Activated T-cell treated with anti-CD3 and anti-CD28 coated beads, Interleukin-2, amount 50 U/mL, for 4 hours (primary cell): ENCODE measurements around the gene LAD1. TPM values are rescaled to one million over a fixed set of nuclear protein-coding genes. Genes with fewer than 3 reads are reported as not detected.

Source experiments
- ATAC-seq, 2 donors: fragments of 200-7000 bp; cut with Tn5 transposase; one replicate each; pipeline ENCODE4 v1.10.0; 2021
- DNase-seq: peaks from one replicate; pipeline ENCODE4 v3.0.0-alpha.2; 2020
- H3K27me3 Mint-ChIP-seq: one replicate; pipeline ENCODE4 v1.8.0; 2021; ENCODE audit warnings: low read depth, mixed read lengths
- H3K36me3 Mint-ChIP-seq: one replicate; pipeline ENCODE4 v1.8.0; 2022; ENCODE audit warnings: mixed read lengths; ENCODE audit not compliant: insufficient read depth
- H3K4me1 Mint-ChIP-seq: one replicate; pipeline ENCODE4 v1.8.0; 2021; ENCODE audit warnings: low read depth, mixed read lengths
- H3K4me3 Mint-ChIP-seq: one replicate; pipeline ENCODE4 v1.8.0; 2021; ENCODE audit warnings: mild to moderate bottlenecking, moderate library complexity, mixed read lengths
- H3K9me3 Mint-ChIP-seq: one replicate; pipeline ENCODE4 v1.8.0; 2021; ENCODE audit warnings: mixed read lengths
- total RNA-seq, 3 donors: library from RNA; stranded (reverse); gene quantifications; one replicate each; pipeline ENCODE4 v1.2.1, GENCODE V29; 2021

The LAD1 gene, protein sequence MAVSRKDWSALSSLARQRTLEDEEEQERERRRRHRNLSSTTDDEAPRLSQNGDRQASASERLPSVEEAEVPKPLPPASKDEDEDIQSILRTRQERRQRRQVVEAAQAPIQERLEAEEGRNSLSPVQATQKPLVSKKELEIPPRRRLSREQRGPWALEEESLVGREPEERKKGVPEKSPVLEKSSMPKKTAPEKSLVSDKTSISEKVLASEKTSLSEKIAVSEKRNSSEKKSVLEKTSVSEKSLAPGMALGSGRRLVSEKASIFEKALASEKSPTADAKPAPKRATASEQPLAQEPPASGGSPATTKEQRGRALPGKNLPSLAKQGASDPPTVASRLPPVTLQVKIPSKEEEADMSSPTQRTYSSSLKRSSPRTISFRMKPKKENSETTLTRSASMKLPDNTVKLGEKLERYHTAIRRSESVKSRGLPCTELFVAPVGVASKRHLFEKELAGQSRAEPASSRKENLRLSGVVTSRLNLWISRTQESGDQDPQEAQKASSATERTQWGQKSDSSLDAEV
- total RNA-seq, result under 1 TPM; 0.10 to 0.49 (median 0.21) TPM

DNA sequence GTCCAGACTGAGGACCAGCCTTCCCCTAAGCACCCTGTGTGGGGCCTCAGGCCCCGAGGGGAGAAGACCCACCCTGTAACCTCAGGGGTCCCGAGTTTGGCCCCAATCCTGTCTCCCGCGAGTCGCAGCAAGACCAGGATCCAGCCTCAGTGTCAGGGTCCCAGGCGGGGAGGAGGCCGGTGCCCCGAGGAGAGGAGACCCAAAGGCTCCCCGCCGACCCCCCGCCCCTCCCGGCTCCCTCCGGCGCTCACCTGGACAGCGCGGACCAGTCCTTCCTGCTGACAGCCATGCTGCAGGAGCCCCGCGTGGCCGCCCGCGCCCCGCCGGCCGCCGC is at the start of gene LAD1:
LAD1 (minus strand) TSS at position 307 of the 334 bp plus-strand sequence; CDS start at position 289, 18 bp downstream.
- H3K4me3 Mint-ChIP-seq, result no peak within 1 kb of the TSS
- DNase-seq (no peak), ATAC-seq (no peak)
- no peaks in the 10 kb centered on the region for H3K9me3 Mint-ChIP-seq
- peaks cover 42% of the 10 kb centered on the region for H3K27me3 Mint-ChIP-seq
- no peaks in the 10 kb centered on the region for H3K36me3 Mint-ChIP-seq
- no peaks in the 10 kb centered on the region for H3K4me1 Mint-ChIP-seq

DNA sequence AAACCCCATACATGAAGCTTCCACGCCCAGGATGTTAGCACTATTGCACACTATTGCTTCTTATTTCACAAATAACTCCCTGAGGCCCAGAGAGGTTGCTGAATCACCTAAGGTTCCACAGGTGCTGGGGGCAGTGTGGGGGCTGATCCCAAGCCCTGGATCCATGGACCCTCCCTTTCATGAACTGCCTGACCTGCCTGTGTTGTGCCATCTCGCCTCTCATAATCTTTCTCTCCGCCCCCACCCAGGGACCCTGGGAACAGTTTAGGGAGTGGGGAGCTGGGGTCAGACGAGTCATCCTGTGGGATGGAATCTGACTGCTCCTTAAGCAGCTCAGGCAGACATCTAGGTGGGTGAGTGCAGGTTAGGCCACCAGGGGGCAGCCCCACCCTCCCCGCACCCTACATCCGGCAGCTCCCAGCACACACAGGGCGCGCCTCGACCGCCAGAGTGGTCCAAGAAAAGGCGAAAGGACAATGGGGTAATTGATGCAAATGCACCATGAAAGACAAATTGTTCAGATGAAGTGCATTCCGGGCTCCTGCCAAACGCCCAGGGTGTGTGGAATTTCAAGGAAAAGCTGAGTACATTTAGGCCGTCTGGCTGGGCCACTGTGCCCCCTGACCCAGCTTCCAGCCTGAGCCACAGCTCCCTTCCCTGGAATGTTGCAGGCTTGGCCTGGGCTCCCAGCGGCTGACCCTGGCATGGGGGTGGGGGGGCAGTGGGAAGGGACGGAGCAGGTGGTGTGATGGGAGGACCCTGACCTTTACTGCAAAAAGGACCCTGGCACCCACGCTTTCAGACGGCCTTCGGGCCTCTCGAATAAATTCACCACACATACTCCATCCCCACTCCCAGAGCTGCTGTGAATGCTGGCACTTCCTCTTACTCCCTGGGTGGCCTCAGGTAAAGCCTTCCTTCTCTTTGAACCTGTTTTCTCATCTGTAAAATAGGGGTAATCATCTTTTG is 49.1 kb upstream of the LAD1 start:
- Mint-ChIP-seq H3K27me3 (peaks cover 14% of the 10 kb centered on the region), H3K9me3 (no peaks in the 10 kb centered on the region), H3K36me3 (no peaks in the 10 kb centered on the region), H3K4me3 (no peak overlapping the region), H3K4me1 (peaks cover 1% of the 10 kb centered on the region)
- ATAC-seq (peak; percentile 94), DNase-seq (peak; percentile 44)

DNA sequence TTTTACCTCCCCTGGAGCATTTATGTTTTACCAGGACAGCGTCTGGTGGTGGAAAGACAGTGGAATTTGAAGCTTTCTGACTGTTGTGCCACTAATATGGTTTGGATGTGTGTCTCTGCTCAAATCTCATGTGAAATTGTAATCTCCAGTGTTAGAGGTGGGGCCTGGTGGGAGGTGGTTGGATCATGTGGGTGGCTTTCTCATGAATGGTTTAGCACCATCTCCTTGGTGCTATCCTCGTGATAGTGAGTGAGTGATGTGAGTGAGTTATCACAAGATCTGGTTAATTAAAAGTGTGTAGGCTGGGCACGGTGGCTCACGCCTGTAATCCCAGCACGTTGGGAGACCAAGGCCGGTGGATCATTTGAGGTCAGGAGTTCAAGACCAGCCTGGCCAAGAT is 46.2 kb upstream of the LAD1 start:
- ATAC-seq (no peak), DNase-seq (no peak)
- Mint-ChIP-seq H3K9me3 (no peaks in the 10 kb centered on the region), H3K4me1 (peaks cover 1% of the 10 kb centered on the region), H3K36me3 (no peaks in the 10 kb centered on the region), H3K4me3 (no peak overlapping the region), H3K27me3 (peaks cover 8% of the 10 kb centered on the region)

DNA sequence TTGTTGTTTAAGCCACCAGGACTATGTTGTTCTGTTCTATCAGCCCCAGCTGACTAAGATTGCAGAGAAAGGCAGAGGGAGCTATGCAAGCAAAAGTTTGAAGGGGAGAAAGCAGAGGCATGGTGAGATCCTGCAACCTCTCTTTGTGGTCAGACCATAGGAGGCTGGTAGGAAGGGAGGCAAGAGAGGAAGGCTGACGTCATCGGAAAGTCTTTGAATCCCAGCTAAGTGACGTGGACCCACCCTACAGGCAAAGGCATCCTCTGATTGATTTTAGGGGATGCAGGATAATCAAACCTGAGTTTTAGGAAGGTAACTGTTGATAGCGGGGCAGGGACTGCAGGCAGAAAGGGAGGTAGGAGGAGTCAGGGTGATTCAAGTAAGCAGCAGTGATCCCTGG is 45.7 kb upstream of the LAD1 start:
- Mint-ChIP-seq H3K4me1 (peaks cover 1% of the 10 kb centered on the region), H3K36me3 (no peaks in the 10 kb centered on the region), H3K9me3 (no peaks in the 10 kb centered on the region), H3K4me3 (no peak overlapping the region), H3K27me3 (peaks cover 6% of the 10 kb centered on the region)
- ATAC-seq (no peak), DNase-seq (no peak)

DNA sequence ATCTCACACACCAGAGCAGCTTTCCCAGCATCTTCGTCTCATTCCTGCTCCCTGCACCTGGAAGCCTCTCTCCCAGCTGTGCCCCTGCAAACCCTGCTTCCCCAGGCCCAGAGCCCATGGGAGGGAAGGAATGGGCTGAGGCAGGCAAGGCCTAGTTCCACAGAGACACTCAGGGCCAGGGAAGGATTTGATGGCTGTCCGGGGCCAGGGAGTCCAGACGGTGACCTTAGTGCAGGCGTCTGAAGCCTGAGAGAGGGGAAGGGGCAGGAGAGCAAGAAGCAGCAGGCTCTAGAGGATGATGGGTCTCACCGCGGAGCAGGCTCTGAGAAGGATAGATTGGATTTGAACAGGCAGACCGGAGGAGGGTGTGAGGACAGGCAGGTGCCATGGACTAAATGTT is 44.6 kb upstream of the LAD1 start:
- Mint-ChIP-seq H3K36me3 (no peaks in the 10 kb centered on the region), H3K27me3 (peaks cover 6% of the 10 kb centered on the region), H3K4me1 (peaks cover 1% of the 10 kb centered on the region), H3K4me3 (no peak overlapping the region), H3K9me3 (no peaks in the 10 kb centered on the region)
- no peak for ATAC-seq
- DNase-seq, result no peak

DNA sequence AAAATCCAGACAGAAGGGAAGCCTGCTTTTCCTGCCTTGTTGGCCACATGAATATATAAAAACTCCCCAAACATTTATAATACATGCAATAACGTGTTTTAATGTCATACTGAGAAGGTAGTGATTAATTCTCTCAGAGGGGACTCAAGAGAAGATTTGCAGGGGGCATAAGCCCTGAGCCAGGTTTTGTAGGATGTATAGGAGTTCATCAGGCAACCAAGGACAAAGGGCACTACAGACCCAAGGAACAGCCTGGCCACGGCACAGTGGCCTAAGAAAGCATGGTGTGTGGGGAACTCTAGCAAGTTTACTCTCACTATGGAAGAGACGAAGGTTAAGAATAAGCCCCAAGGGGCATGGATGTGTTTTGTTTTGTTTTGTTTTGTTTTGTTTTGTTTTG is 37.8 kb upstream of the LAD1 start:
- H3K9me3 Mint-ChIP-seq, result no peaks in the 10 kb centered on the region
- ATAC-seq, result no peak
- no peak for DNase-seq
- no peak overlapping the region for H3K4me3 Mint-ChIP-seq
- H3K27me3 Mint-ChIP-seq, result peaks cover 9% of the 10 kb centered on the region
- no peaks in the 10 kb centered on the region for H3K36me3 Mint-ChIP-seq
- H3K4me1 Mint-ChIP-seq, result peaks cover 5% of the 10 kb centered on the region

DNA sequence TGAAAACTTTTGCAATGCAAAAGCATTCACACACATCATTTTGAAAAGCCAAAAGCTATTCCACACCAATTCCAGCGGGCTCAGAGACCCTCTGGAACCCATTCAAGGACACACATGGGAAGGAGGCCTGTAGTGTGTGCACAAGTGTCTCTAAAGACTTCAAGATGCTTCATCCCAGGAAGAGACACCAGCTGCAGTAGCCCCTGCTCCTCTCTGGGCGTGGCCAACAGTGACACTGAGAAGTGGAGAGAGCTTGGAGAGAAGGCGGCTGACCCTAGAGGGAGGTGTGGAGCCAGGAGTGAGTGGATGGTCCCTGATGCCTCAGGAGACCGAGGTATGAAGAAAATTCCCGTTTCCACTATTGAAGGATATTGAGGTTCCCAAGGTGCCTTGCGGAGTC is 37.3 kb upstream of the LAD1 start:
- Mint-ChIP-seq H3K4me3 (no peak overlapping the region), H3K27me3 (peaks cover 9% of the 10 kb centered on the region), H3K9me3 (no peaks in the 10 kb centered on the region), H3K36me3 (no peaks in the 10 kb centered on the region), H3K4me1 (peaks cover 5% of the 10 kb centered on the region)
- DNase-seq, result no peak
- ATAC-seq, result no peak

DNA sequence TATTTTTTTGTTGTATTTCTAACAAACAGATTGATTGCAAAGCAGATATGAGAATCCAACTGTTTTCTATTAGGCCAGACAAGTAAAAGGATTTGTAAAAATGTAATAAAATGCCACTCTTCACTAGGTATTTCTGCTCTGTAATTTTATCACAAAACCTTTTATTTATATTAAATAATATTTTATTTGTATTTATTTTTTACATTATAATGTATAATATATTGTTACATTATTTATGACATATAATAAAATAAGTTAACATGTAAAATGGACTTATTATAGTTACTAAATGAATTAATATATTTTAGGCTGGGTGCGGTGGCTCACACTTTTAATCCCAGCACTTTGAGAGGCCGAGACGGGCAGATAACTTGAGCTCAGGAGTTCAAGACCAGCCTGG is 35.1 kb upstream of the LAD1 start:
- H3K27me3 Mint-ChIP-seq, result peaks cover 19% of the 10 kb centered on the region
- no peaks in the 10 kb centered on the region for H3K36me3 Mint-ChIP-seq

DNA sequence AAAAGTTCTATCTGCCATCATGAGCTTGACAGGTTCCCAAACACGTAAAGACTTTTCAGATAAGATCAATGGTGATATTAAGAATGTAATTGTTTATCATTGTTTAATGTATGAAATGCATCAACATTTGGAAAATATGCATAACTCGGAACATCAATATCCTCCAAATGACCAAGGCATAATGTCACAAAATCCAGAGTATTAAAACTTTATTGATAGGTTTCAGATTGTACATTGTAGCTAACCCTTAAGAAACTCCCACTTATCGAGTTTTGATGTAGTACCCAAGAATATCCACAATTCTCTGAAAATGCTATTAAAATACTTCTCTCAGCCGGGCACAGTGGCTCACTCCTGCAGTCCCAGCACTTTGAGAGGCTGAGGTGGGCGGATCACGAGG is 34.5 kb upstream of the LAD1 start:
- no peak overlapping the region for H3K4me3 Mint-ChIP-seq
- DNase-seq (no peak), ATAC-seq (no peak)
- no peaks in the 10 kb centered on the region for H3K9me3 Mint-ChIP-seq
- no peaks in the 10 kb centered on the region for H3K36me3 Mint-ChIP-seq
- peaks cover 19% of the 10 kb centered on the region for H3K27me3 Mint-ChIP-seq
- peaks cover 5% of the 10 kb centered on the region for H3K4me1 Mint-ChIP-seq

More for the DNA sequence above, 35.1 kb upstream of the LAD1 start:
- Mint-ChIP-seq H3K4me3 (no peak overlapping the region), H3K9me3 (no peaks in the 10 kb centered on the region), H3K4me1 (peaks cover 5% of the 10 kb centered on the region)
- no peak for ATAC-seq
- no peak for DNase-seq

DNA sequence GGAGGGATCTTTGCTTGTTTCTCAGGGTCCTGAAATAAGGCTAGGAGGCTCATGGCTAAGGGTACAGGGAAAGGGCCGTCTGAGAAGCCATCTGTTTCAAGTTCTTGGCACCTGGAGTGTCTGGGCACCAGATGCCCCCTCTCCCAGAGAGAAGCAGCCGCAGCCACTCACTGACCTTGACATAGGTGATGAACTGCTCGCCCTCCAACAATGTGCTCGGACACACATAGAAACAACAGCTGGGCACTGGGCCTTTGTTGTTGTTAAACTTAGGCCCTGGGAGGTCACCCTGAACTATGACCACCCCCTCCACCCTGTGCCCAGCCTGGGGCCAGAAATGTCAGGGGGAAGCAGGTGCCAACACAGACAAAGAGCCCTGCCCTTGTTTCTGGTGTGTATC is 31.7 kb upstream of the LAD1 start:
- H3K36me3 Mint-ChIP-seq, result no peaks in the 10 kb centered on the region
- peaks cover 10% of the 10 kb centered on the region for H3K27me3 Mint-ChIP-seq
- H3K9me3 Mint-ChIP-seq, result no peaks in the 10 kb centered on the region
- H3K4me3 Mint-ChIP-seq, result no peak overlapping the region
- DNase-seq (no peak), ATAC-seq (no peak)
- peaks cover 2% of the 10 kb centered on the region for H3K4me1 Mint-ChIP-seq

DNA sequence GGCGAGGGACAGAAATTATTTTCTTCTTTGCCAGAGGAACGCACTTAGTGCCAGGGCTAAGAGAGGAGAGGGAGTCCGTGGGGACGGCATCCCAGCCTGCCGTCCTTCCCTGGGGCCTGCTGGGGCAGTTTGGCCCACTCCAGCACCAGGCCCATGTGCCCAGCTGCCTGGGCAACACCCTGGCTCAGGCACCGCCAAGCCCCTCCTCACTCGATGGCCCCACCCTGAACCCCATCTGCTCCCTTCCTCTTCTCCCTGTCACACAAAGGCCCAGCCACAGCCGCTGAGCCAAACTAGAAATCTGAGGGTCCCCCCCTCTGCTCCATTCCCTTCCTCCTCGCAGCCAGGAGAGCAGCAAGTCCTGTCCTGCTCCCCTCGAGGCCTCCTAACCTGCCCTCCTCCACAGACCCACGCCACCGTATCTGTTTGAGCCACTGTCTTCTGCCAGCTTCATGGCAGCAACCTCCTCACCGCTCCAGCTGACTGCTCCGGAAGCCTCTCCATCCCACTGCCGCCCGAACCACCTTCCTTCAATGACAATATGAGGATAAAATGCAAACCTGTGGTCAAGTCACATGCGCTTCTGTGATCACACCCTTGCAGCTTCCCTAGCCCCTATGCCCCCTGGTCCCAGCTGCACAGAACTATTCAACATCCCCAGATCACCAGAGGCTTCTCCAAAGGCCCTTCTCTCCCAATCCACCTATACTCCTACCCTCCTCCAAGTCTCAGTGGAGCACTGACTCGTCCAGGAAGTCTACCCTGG is 30.8 kb upstream of the LAD1 start:
- ATAC-seq (no peak), DNase-seq (no peak)
- H3K9me3 Mint-ChIP-seq, result no peaks in the 10 kb centered on the region
- no peaks in the 10 kb centered on the region for H3K36me3 Mint-ChIP-seq
- H3K4me1 Mint-ChIP-seq, result no peaks in the 10 kb centered on the region
- no peak overlapping the region for H3K4me3 Mint-ChIP-seq
- peaks cover 10% of the 10 kb centered on the region for H3K27me3 Mint-ChIP-seq

DNA sequence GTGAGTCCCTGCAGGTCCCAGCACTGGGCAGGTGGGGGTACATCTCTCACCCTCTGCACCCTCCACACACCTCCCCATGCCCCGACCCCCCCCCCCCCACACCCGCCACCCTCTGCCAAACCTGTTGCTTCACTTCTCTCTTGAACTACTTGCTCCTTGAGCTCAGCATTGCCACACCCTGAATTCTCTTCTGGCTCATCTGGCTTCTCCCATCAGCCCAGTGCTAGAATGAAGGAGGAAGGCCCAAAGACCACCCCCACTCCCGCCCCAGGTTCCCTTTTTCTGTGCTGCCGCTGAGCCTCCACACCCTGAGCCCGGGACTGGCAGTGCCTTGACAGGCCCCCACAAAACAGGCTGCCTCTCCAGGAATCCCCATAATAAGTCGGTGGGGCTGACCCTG is 28.8 kb upstream of the LAD1 start:
- Mint-ChIP-seq H3K4me3 (no peak overlapping the region), H3K9me3 (no peaks in the 10 kb centered on the region), H3K36me3 (no peaks in the 10 kb centered on the region), H3K27me3 (peaks cover 10% of the 10 kb centered on the region), H3K4me1 (no peaks in the 10 kb centered on the region)
- ATAC-seq (no peak), DNase-seq (no peak)

DNA sequence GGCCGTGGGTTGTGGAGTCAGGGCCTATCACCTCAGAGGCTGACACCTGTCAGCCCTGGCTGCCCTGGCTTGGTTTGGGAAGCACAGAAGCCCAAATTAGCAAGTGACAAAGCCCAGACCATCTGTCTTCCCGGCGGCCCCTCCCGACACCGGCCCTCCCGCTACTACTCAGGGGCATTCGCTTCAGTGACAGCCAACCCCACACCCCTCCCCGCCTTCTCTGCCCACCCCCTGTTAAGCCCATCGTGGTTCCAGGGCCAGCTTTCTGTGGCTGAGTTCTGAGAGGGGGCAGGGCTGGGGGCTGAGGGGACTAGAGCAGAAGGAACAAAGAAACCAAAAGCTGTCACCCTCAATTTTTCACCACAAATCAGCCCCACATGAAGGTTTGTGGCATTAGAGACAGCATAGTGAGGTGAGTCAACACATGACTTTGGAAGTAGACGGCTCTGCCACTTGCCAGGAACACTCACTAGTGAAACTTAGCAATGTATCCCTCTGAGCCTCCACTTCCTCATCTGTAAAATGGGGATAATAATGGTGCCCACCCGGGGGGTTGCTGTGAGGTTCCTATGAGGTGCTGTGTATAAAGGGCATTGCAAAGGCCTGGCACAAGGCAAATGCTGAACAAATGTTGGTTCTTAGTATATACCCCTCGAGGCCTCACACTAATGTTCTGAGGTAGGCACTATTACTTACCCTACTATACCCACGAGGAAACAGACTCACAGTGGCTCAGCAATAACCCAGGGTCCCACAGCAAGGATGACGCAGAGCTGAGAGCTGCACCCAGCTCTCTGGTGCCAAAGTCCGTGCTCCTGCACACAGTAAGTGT is 27.6 kb upstream of the LAD1 start:
- no peak for DNase-seq
- H3K36me3 Mint-ChIP-seq, result no peaks in the 10 kb centered on the region
- H3K27me3 Mint-ChIP-seq, result peaks cover 10% of the 10 kb centered on the region
- H3K4me1 Mint-ChIP-seq, result no peaks in the 10 kb centered on the region
- H3K9me3 Mint-ChIP-seq, result no peaks in the 10 kb centered on the region
- ATAC-seq, result peak; percentile 32 to 65
- H3K4me3 Mint-ChIP-seq, result no peak overlapping the region
